ENCODE results near the gene TRNAU1AP. TPM values are rescaled to one million over a fixed set of nuclear protein-coding genes. Genes with fewer than 3 reads are reported as not detected.
"Not testable (repeated sequence)": the region's sequence is repeated elsewhere in the genome, so short reads cannot be mapped to it uniquely, and the experiment has no call there.

The TRNAU1AP gene
- total RNA-seq, 1 donor from 2014 or later = 19.2 TPM

DNA sequence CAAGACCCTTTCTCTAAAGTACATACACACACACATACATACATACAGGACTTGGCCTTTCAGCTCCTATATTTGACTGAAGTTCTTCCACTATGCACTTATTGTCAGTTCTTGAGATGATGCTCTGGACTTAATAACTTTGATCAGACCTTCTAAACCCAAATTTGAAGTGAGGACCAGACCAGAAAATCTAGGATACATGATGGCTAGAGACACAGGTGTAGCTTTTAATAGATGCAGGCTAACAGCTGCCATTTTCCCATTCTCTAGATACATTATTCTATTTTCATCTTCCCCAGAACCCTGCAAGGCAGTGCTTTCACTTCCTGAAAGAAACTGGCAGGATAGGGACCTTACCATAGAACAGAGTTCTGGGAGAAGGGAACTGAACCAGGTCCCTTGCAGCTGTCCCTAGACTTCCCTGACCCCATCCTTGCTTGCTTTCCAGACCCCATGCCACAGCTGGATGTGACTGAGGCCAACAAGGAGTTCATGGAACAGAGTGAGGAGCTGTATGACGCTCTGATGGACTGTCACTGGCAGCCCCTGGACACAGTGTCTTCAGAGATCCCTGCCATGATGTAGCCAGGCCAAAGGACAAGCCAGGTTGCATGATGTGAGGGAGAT, 24.3 kb downstream of the TRNAU1AP start:
- no peak for DNase-seq (ENCODE audit: low read depth in 2 of 2)

DNA sequence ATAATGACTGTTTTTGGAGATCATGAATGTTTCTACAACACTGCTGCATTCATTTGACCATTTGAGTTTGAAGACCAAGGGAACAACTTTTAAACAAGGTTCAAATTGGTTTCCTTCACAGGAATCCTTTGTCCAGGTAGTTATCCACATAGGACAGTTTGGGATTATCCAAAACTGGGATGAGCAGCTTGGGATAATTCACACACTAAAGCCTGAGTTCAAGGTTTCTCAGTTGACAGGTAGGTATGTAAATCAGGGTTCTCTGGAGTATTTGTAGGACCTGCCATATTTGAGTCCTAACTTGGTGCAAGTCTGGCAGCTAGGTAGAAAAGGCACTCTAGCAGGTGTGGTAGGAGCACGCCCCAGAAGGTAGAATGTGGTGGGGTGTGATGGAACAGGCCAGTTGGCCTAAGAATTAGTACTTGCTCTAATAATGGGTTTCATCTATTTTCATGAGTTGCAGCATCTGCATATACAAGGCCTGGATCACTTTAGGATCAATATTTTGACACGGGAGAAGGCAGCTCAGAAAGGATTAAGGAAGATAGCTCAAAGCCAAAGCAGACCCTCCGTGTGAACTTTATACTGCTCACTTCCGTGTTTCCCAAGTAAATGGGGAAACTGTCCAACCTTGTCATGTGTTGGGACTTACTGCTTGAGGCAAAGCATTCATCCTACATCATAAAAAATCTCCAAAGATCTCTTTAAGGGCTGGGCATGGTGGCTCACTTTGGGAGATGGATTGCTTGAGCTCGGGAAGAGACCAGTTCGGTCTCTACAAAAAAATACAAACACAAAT, 25.1 kb downstream of the TRNAU1AP start:
- no peak for DNase-seq (ENCODE audit: low read depth in 2 of 2)

DNA sequence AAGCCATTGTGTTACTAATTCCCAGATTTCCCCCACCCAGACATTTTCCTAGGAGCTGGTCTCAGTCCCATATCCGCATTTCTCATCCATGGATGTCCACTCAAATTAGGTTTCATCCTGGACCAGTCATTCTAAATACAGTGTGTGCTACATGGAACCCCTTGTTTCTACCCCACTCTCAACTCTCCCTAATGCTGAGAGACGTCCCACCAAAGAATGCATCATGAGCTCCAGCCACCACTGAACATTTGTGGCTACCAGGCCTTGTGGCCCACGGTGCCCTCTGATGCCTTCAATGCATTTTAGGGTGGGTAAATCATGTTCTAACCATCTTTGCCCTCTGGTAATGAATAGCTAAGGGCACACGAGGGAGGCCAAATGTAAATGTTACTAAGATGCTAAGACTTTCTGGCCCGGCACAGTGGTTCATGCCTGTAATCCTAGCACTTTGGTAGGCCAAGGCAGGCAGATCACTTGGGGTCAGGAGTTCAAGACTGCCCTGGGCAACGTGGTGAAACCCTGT, 25.9 kb downstream of the TRNAU1AP start:
- no peak for DNase-seq (ENCODE audit: low read depth in 2 of 2)

DNA sequence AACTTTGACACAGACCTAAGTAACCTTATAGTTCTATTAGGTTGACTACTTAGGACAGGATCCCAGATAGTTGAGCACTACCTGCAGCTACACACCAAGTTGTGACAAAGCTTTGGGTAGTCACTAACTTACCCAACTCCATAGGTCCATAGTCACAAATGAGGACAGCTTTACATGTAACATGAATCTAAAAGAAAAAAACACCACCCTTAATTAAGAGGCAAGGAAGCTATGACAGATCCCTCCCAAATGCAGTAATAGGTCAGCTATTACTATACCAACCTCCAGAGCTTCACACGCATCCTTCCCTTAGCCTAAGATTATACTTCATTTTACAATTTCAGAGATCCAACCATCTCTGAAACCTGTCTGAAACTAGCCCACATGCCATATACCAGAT, 26.5 kb downstream of the TRNAU1AP start:
- no peak for DNase-seq (ENCODE audit: low read depth in 2 of 2)

DNA sequence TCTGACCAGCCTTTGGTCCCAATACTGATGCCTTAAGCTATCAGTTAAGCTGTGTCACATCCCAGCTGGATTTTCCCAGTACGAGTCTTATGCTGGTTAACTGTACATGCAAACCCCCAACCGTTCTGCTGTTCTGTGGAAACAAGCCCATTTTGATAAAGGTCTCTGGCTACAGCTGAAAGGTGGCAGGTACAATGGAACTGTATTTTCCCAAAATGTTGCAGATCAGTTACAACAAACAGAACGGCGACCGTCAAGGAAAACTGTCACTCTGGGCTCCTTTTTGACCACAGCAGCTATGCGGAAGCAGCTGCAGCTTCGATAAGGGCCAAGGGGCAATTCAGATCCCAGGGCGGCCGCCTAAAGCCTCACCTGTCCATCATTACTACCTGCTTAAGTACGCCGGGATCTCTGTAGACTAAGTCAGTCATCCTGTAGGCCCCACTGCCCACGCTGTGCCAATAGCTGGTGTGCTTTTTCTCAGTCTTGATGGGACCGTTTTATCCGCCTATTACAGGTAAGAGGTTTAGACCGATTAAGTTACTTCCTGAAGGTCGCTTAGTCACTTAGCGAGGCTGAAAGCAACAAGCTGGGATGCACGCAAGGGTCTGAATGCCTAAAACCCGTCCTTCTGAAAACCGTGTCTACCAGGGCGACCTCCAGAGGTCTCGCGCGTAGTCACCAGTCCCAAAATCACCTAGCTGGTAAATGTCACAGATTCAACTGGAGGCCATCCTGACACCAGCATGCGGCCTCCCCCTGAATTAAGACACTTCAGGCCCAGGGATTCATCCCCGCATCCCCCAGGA, 28.0 kb downstream of the TRNAU1AP start:
- peak; percentile 61 to 64 for DNase-seq (ENCODE audit: low read depth in 2 of 2)

DNA sequence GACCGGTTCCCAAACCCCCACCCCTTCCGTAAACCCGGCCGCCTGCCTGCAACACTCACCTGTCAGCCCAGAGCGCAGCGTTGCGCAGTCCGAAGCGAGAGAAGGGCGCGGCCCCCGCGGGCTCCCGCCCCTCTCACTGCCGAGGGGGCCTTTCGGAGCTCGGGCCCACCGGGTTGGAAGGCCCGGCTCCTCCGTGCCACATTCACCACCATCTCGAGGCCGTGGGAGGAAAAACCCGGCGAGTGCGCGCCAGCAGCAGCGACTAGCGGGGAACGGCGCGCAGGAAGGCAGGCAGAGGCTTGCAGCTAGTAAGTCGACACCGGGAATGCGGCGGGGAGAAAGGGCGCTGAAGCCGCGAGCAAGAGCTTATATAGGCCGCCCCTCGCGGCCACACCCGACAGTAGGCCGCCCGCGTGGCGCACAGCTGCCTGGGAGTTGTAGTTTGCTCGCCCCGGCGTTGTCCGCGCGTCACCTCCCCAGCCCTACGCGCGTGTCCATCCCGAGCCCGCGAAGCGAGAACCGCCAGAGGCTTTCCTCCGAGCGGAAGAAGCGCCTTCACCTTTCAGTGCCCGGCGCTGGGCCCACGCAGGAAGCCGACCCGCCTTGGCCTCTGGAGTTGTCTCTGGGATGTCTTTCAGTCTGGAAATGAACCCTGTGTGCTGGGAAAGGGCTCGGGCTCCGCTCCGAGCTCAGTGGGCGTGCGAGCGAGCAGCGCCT, 28.8 kb downstream of the TRNAU1AP start:
- DNase-seq (ENCODE audit: low read depth in 2 of 2) = peak; percentile 96 to 97

DNA sequence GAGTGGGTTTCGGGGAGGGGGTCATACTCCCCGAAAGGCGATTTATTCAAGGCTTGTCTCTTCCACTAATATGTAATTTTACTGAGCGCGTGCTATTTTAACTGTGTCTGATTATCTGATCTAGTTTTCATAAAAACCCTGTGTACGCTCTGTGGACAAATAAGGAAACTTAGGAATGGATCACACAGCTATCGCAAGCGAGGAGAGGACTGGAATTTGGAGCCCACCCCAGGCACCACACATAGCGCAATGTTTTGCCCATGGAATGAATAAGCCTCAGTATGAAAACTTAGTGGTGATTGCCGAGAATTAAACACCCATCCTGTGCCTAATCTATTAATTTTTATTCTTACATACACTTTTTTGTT, 29.3 kb downstream of the TRNAU1AP start:
- peak; percentile 30 to 40 for DNase-seq (ENCODE audit: low read depth in 2 of 2)

DNA sequence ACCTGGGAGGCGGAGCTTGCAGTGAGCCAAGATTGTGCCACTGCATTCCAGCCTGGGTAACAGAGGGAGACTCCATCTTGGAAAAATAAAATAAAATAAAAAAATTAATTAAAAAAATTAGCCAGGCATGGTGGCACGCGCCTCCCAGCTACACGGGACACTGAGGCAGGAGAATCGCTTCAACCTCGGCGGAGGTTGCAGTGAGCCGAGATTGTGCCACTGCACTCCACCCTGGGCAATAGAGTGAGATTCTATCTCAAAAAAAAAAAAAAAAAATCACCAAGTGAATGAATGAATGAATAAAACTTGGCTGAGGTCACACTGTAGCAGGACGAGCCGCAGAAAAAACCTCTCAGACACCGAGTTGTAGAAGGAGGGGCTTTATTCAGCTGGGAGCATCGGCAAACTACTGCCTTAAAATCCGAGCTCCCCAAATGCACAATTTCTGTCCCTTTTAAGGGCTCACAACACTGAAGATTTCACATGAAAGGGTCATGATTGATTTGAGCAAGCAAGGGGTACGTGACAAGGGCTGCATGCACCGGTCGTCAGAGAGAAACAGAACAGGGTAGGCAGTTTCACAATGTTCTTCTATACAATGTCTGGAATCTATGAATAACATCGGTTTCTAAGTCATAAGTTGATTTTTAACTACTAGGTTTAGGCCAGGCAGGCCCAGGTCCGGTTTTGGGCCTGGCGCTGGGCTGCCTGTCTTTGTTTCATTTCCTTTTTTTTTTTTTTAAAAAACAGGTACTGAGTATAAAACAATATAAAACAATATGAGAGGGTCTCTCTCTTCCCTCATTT, 33.9 kb downstream of the TRNAU1AP start:
- not testable (repeated sequence) for DNase-seq (ENCODE audit: low read depth in 2 of 2)

DNA sequence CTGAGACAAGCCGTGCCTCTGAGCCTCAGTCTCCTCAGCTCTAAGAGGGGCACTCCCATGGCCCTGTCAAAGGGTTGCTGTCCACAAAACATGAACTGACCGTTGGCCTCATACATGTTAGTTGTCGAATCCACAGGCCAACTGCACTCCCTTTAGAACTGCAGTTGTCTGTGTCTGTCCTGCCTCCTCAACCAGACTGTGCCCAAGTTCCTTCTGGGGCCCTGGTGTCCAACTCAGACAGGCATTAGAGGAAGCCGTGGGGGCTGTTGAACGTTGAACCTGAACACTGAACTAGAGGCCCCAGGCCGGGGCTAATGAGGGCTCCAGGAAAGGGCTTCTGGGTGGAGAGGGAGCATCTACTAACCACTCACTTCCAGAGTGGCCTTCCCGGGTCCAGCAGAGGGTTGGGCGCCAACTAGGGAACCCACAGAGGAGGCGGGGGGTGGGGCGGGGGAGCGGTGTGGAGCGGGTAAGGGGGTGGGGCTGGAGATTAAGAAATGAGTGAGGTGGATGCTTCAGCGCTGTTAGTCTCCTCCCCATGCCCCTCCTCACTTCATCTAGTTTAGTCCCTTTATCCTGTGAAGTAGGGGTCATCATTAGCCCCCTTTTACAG, 38.9 kb downstream of the TRNAU1AP start, which contains the start of gene RAB42:
Gene RAB42 (plus strand): TSS at position 558 of the 613 bp plus-strand sequence. CDS start 247 bp downstream, outside the sequence.
- no peak for DNase-seq (ENCODE audit: low read depth in 2 of 2)

DNA sequence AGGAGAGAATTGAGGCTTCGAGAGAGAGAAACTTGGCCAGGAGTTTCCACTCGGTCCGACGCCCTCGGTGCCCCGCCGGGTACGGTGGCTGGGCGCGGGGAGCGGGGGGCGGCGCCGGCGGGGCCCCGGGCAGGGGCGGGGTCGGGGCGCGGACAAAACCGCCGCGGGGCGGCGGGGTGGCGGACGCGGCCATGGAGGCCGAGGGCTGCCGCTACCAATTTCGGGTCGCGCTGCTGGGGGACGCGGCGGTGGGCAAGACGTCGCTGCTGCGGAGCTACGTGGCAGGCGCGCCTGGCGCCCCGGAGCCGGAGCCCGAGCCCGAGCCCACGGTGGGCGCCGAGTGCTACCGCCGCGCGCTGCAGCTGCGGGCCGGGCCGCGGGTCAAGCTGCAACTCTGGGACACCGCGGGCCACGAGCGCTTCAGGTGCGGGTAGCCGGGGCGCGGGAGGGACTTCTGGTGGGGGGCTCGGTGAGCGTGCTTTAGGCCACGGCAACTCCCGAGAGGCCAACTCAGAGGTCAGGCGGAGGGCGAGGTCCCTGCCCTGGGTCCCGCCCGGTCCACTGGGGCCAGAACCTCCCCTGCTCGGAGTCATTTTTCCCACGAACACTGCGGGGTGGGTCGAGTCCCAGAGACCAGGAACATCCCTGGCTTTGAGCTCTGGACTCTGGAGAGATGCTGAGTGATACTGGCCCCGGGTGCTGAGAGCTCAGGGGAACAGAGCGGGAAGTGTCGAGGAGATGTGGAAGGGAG, 39.6 kb downstream of the TRNAU1AP start:
- no peak for DNase-seq (ENCODE audit: low read depth in 2 of 2)

DNA sequence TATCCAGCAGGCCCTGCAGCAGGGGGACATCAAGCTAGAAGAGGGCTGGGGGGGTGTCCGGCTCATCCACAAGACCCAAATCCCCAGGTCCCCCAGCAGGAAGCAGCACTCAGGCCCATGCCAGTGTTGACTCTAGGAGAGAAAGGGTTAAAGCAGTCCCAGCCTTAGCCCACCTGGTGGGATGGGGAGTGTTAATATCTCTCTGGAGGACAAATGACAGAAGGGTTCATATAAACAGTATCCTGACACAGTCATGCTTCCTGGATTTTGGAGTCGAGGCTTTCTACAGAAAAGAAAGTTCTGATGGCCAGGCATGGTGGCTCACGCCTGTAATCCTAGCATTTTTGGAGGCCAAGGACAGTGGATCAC, 41.1 kb downstream of the TRNAU1AP start:
- DNase-seq (ENCODE audit: low read depth in 2 of 2) = not testable (repeated sequence)

DNA sequence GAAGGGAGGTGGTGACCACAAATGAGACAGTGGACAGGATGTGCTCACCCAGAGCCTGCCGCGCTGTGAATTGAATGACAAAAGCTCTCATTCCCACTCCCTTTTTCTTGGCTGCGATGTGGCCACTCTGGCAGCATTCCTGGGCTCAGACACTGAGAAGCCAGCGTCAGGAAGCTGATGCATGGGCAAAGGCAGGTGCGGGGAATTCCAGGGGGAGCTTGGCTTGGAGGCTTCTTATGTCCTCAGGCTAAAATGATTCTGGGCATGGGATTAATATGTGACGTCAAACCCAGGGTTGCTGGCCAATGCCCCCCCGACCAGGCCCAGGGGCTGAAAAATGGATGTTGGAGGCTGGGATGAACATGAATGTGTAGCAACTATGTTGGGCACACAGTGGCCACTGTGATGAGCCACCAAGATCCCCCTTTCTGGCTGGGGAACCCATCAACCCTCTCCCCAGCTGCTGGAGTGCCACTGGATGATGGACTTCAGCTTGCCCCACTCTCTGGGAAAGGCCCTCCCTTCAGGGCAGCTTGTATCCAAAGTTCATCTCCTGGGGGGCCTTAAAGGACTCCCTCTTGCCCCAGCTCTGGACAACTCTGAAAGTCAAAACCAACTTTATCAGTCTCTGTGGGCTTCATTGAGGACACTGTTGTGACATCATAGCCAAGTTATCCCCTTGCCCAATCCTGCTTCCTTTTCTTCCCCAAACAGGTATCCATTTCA, 42.0 kb downstream of the TRNAU1AP start:
- DNase-seq (ENCODE audit: low read depth in 2 of 2) = peak; percentile 49 to 69

DNA sequence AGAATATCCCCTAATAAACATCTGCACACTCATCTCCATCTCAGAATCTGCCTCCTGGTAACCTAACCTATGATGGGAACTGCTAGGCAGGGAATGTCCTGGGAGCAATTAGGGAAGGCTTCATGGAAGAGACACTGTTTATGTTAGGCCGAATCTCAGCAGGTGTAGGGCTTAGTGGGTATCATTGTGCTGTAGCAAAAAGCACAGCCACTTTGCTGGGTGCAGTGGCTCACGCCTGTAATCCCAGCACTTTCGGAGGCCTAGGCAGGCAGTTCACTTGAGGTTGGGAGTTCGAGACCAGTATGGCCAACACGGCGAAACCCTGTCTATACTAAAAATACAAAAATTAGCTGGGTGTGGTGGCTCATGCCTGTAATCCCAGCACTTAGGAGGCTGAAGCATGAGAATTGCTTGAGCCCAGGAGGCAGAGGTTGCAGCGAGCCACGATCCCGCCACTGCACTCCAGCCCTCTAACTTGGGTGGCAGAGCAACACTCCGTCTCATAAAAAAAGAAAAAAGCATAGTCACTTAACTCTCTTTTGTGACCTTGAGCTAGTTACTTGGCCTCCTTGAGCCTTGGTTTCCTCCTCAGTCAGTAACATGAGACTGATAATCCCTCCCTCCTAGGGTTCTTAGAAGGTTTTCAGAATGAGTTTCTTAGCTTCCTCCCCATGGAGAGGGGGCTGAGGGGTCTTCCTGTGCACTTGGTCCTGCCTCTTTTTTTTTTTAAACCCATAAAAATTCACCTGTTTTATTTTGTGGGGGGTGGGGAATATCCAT, 42.7 kb downstream of the TRNAU1AP start:
- DNase-seq (ENCODE audit: low read depth in 2 of 2) = no peak

DNA sequence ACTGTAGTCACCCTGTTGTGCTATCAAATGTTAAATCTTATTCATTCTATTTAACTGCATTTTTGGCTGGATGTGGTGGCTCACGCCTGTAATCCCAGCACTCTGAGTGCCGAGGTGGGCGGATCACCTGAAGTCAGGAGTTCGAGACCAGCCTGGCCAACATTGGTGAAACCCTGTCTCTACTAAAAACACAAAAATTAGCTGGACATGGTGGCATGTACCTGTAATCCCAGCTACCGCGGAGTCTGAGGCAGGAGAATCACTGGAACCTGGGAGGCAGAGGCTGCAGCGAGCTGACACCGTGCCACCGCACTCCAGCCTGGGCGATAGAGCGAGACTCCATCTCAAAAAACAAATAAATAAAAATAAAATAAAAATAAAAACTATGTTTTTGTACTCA, 43.4 kb downstream of the TRNAU1AP start:
- not testable (repeated sequence) for DNase-seq (ENCODE audit: low read depth in 2 of 2)

DNA sequence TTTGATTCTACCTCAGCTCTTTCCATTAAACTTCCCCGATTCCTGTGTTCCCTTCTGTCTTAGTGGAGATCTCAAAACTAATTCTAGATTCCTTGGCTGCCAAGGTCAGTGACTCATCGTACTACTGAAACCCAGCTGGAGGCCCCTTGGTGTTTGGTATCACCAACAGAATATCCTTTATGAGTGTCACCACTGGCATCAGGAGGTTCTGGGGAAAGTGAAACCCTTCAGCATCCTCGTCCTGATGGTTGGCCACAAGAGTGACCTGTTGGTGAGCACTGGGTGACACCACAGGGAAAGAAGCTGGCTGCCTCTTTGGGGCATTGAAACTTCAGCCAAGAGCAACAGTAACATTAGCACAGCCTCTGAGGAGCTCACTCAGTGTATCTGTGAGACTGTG, 48.8 kb downstream of the TRNAU1AP start:
- peak in 1 of 2 donors; percentile 76 for DNase-seq (ENCODE audit: low read depth in 2 of 2)

DNA sequence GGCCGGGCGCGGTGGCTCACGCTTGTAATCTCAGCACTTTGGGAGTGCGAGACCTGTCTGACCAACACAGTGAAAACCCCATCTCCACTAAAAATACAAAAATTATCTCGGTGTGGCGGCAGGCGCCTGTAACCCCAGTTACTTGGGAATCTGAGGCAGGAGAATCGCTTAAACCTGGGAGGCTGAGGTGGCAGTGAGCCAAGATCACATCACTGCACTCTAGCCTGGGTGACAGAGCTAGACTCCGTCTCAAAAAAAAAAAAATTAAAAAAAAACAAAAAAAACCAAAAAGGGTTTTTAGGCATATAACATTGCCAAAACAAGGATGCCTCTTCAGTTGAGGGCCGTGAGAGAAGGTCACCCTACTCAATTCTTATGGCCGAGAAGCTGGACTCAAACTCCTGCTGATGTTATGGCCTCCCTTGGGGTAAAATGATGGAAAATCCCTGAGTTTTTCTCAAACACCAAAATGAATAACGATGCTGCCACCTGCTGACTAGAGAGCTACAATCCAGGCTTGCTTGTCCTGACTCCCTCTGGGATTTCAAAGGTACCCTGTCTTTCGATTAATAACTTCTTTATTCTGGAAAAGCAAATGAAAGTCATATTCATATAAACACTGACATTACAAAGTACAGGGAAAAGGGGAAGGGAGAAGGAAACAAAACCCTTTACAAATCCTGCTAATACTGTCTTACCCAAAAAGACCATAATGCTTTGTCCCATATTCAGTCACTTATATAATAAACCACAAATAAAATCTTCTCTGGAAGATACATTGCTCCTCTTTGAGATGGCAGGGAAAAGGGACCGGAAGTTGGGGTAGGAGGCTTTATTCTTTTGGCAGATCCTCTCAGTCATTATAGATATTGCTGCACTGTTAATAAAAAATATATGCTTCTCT, 49.9 kb downstream of the TRNAU1AP start:
- peak; percentile 79 to 88 for DNase-seq (ENCODE audit: low read depth in 2 of 2)

DNA sequence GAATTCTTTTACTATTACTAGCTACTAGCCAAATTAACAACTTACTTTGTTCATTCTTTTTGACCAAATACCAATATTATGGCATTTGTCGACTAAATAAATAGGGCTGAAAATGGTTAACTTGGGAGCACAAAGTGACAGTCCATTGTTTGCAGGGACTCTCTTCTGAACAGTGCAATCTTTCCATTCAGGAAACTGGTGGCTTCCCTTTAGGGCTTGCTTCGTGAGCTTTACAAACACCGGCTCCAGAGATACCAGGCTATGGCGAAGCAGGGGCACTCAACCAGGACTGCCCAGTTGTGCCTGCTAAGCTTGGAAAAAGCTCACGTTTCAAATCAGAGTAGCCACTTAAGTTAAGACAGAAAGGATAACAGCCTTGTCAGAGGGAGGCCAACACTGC, 51.5 kb downstream of the TRNAU1AP start:
- DNase-seq (ENCODE audit: low read depth in 2 of 2) = peak in 1 of 2 donors; percentile 82

All from lung microvascular endothelial cell (primary cell).